Measurements from ENCODE around the gene ZDHHC11.
"Not testable (repeated sequence)": the region's sequence is repeated elsewhere in the genome, so short reads cannot be mapped to it uniquely, and the experiment has no call there.

The ZDHHC11 gene

DNA sequence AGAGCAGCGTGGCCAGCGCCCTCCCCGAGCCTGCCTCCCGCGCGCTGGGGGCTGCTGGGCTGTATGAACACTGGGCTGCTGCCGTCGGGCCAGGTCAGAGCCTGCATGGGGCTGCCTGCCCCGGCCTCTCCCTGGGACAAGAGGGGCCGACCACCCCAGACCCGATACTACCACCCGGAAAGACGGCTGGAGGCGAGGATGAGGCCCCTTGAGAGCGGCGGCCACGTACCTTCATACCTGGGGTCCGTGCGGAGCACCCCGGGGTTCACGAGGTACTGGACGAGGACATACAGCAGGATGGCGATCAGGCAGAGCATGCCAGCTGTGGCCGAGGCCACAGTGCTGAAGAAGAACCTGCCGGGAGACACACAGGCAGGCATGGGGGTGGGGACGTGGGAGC is 7.4 kb downstream of the ZDHHC11 start:
- DNase-seq = not testable (repeated sequence)

DNA sequence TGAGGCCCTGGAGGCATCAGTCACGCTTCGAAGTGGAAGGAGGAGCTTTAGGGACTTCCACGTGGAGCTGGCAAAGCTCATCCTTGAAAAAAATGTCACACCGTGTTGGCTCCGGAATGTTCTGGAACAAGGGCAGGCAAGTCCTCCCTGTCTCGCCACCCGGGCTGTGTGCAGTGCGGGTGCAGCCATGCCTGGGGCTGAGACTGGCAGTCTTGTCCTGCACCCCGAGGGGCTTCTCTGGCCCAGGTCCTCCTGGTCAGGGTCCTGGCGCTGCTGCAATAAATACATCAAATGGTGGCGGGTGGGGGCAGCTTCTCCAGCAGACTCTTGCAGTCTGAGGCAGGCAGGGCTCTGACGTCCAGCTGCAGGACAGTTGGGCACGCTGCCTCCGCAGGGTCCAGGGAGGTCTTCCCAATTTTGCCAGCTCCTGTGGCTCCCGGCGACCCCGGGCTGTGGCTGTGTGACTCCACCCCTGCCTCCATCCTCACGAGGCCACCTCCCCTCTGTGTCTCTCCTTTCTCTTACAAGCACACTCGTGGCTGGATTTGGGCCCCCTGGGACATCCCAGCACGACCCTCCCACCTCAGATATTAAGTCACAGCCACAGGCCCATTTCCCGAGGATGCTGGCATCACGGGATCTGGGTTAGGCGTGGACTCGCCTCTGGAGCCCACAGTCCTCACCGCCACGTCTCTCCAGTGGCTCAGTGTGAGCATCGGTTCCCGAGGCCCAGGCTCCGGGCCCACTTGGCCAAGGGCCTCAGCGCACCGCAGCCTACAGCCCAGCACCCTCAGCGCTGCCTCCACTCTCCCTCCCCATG is 8.2 kb downstream of the ZDHHC11 start:
- not testable (repeated sequence) for DNase-seq

DNA sequence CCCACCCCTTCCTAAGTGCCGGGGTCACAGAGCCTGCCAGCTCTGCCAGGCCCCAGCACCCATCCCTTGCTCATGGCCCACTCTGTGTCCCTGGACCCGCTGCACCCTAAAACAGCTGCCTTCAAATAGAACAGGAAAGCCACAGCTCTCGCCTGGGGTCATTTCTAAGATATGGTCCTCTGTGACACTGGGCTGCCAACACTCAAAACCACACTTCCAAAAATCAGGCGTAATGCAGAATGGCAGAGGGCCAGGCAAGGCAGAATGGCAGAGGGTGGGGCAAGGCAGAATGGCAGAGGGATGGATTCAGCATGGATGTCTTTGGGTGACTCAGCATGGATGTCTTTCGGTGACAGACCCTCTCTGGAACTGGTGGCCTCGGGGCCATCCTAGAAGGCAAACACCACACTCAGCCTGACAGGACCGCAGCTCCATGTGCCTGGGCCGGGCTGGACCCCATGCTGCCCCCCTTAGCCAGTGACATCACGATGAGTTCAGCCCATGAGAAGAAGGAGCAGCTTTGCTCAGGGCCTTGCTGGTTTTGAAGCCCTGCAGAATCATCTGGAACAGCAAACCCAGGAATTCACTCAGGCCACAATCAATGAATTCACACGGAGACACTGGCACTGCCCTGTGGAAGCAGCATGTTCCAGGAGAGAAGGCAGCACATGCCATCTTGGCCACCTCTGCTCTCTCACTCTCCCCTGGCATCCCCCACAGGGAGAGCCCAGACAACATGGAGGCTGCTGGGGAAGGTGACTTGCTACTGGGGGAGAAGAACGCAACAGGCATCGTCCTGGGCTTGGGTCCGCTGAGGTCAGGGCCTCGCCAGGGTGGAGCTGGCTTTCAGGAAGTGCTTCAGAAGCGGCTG is 9.0 kb downstream of the ZDHHC11 start:
- not testable (repeated sequence) for DNase-seq

DNA sequence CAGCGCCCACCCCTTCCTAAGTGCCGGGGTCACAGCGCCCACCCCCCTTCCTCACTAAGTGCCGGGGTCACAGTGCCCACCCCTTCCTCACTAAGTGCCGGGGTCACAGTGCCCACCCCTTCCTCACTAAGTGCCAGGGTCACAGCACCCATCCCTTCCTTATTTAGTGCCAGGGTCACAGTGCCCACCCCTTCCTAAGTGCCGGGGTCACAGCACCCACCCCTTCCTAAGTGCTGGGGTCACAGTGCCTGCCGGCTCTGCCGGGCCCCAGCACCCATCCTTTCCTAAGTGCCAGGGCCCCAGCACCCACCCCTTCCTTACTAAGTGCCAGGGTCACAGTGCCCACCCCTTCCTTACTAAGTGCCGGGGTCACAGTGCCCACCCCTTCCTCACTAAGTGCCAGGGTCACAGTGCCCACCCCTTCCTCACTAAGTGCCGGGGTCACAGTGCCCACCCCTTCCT is 9.8 kb downstream of the ZDHHC11 start:
- DNase-seq = not testable (repeated sequence)

DNA sequence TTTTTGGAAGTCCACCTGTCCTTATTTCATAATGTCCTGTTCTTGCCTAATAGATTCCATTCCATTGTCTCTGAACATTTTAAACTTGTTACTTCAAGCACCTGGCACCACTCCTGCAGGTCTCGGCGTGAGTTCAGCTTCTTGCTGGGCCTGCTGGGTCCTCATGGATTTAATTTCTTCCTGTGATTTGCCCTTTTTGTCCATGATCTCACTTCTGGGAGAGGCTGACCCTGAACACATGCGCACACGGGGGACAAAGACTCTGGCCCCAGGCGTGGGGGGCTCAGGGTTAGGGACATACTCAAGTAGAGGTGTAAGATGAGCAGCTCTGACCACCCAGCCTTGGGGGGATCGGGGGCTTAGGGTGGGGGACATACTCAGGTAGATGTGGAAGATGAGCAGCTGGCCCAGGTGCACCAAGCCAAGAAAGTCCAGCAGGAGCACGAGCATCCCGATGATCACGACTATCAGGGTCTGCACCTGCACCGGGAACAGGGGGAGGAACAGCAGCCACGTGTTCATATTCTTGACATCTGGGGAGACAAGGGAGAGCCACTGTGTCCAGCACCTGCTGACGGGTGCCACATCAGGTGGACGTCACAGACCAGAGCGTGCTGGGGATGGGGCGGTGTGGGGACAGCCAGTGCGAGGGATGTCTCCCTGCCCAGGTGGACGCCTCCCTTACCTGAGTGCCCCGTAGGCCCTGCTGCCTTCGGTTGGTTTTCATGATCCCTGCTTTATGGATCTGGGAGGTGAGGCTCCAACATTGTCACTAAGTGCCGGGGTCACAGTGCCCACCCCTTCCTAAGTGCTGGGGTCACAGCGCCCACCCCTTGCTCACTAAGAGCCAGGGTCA is 10.4 kb downstream of the ZDHHC11 start:
- not testable (repeated sequence) for DNase-seq

DNA sequence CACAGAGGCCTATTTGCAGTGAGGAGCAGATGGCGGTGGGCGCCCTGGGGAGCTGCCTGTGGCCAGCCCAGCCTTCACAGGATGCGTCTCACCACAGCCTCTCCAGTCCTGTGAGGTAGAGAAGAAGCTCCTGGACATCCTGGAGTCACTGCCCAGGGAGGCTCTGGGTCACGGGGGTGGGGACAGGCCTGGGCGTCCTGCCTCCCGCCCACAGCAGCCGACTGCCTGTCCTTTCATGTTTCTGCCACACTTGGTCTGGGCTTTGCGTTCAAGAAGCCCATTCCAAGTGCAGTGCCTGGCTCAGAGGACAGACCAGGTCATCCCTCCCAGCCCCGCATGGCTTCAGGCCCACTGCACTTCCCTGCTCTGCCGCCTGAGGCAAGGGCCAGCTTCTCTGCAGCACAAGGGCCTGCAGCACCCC is 12.3 kb downstream of the ZDHHC11 start:
- DNase-seq = not testable (repeated sequence)

DNA sequence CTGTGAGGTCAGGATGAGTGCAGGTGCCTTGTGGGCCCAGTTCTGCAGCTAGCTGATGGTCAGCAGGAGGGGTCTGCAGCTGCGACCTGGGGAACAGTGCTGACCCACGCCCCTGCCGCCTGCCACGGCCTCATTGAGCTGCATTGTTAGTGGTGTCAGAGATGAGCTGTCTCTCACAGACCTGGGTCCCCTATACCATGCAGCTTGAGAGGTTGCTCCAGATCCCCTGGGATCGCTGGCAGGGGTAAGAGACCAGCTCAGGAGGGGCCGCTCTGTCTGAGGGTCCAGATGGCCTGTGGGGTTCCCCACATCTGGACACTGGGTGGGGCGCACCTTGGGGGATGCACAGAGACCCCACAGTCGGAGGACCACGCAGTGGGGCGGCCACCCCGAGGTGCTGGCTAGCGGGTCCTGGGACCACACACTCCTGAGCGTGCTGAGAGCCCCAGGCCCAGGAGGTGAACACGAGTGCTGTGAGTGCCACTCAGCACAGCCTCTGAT is 13.1 kb downstream of the ZDHHC11 start:
- not testable (repeated sequence) for DNase-seq

DNA sequence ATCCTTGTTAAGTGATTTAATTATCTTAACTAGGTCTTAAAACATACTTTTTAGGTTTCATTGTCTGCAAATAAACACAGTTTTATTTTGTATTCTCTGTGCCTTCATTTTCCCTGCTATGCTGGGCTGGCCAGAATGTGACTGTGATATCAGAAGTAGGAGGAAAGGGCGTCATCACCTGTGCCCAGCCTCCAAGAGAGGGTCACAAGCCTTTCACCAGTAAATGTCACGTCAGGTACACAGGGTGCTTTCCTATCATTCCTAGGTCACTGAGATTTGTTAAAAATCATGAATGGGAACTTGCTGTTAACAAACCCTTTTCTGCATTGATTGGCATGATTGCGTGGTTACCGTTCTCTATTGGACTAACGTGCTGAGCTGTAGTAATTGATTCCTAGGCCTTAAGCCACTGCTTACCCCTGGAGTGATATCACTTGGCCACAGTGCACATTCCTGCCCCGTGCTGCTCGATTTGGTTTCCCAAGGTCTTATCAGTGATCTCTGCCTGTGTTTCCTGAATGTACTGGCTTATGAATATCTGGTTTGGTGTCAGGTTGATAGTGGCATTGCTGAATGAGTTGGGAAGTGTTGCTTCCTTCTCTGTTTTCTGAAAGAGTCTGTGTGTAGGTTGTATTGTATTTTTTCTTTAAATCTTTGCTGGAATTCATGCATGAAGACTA is 14.7 kb downstream of the ZDHHC11 start:
- DNase-seq = not testable (repeated sequence)

DNA sequence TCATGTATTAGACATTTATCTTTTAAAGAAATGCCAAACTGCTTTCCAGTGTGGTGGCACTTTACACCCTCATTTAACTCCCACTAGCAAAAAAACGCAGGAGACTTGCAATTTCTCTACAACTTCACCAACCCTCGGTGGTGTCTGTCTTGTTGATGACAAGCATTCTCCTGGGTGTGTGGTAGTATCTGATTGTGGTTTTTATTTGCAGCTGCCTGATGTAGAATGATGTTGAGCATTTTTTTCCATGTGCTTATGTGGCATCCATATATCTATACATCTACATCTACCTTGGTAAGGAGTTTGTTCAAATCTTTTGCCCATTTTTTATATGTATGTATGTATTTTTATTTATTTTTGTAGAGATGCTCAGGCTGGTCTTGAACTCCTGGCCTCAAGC is 16.8 kb downstream of the ZDHHC11 start:
- DNase-seq = not testable (repeated sequence)

DNA sequence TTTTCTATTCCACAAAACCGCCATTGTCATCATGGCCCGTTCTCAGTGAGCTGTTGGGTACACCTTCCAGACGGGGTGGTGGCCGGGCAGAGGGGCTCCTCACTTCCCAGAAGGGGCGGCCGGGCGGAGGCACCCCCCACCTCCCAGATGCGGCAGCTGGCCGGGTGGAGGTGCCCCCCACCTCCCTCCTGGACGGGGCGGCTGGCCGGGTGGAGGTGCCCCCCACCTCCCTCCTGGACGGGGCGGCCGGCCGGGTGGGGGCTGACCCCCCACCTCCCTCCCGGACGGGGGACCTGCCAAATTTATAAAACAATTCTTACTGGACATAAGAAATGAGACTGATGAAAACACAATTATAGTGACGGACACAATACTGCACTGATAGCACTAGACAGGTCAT is 22.6 kb downstream of the ZDHHC11 start:
- DNase-seq = not testable (repeated sequence)

DNA sequence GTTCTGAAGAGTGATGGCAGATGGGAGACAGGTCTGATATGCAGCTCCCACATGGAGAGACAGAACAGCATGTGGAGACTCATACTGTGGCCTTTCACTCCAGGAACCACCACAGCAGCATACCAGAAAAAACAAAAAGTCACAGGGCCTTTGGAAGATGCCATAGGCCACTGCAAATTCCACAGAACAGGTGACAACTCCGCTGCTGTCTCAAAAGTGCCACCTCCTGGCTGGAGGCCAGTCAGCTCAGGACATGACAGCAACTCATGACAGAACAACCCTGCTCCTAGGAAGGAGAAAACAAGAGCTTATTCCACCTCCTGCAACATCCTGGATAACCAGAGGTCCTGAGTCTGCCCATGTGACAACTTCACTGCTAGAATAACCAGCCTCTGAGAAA is 25.2 kb downstream of the ZDHHC11 start:
- DNase-seq = not testable (repeated sequence)

DNA sequence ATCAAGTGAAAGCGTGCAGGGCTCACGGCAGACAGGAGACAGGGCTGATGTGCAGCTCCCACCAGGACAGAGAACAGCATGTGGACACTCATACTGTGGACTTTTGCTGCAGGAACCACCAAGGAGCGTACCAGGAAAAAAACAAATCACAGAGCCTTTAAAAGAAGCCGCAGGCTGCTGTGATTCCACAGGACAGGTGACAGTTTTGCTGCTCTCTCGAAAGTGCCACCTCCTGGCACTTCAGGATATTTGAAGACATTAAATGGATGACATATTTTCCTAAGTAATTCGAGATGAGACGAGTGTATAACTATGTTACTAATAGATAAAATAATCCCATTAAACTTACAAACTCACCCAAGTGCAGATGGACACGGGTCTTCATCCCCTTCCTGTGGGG is 29.3 kb downstream of the ZDHHC11 start:
- no peak for DNase-seq

DNA sequence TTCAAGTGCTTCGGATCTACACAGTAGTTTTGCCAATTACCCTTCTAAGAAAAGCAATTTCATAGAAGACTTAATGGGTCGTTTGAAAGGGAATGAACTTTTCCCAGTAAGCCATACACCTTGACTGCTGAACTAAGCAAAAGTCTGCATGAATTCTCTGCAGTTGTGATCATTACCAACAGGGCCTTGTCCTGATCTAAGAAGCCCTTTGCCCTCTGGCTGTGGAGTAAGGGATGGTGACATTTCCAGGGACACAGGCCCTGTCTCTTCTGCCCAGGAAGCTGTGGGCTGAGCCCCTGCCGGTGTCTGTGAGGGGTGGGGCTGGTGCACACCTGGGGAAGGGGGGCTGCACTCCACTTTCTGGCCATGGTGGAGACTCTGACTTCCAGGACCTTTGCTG is 30.5 kb downstream of the ZDHHC11 start:
- no peak for DNase-seq

DNA sequence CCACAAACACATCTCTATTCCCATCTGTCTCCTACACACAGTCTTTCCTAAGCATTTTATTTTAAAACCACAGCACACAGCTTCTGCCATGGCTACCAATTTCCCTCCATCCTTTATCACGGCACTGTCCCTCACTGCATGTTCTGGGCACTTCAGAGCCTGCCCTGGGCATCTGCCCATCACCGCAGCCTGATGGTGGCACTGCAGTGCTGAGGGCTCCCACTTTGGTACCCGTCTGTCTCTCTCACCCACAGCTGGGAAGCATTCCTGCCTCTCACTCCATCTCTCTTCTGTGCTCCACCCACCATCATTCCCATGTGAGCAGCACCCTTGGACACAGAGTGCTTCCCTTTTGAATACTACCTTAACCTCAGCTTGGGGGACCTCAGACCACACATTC is 31.7 kb downstream of the ZDHHC11 start:
- DNase-seq = no peak

DNA sequence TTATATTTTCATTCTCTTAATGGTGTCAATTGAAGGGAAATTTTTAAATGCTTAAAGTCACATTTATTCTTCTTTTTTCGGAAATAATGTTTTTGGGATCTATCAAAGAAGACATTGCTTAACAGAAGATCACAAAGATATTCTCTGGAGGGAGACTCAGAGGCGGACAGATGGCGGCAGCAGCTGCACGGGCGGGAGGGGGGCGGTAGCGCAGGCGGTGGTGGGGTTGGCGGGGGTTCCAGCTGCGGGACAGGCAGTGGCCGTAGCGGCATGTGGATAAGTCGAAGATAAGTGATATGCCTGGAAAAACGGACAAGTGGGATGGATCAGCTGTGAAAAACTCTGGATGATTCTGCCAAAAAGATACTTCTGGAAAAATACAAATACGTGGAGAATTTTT is 34.6 kb downstream of the ZDHHC11 start:
- DNase-seq = no peak

DNA sequence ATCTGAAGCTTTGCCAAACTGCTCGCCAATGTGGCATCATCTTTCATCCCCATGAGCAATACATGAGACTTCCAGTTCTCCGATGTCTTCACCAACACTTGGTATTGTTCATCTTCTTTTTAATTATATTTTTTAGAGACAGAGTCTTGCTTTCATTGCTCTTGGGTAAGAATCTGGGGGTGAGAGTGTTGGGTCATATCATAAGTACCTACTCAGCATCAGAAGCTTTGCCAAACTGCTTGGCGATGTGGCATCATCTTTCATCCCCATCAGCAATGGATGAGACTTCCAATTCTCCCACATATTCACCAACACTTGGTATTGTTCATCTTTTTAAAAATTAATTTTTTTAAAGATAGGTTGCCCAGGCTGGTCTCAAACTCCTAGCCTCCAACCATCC is 35.3 kb downstream of the ZDHHC11 start:
- DNase-seq = no peak

DNA sequence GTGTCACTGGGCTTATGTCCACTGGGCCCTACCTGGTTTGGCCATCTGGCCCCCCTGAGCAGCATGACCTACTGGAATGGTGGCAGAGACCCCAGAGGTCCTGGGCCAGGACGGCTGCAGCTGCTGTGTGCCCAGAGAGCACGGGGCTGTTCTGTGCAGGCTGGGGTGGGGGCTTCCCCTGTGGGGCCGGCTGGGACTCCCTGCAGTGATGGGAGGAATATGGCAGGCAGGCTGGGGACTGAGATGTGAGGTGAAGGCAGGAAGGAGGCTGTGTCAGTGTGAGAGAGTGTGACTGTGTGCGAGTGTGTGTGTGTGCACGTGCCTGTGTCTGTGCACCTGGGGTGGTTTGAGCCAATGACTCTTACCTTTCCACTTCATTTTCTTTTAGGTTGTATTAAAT is 37.2 kb downstream of the ZDHHC11 start:
- DNase-seq = not testable (repeated sequence)

DNA sequence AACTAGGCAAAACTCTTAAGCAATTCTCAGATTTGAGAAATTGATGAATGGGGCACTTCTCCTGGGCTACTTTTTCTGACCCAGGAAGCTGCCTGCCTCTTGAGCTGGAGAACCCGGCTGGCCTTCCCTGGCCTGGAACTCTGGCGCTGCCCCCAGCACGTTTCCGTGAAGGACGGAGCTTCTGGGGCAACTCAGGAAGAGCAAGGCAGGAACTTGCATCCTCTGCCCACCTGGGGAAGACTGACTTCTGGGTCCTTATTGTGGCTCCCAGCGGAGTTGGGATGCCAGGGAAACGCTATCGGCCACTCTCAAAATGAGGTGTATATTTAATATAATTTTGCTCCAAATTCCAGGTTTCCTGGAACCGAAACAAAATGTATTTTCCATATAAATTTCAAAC is 39.4 kb downstream of the ZDHHC11 start:
- not testable (repeated sequence) for DNase-seq

DNA sequence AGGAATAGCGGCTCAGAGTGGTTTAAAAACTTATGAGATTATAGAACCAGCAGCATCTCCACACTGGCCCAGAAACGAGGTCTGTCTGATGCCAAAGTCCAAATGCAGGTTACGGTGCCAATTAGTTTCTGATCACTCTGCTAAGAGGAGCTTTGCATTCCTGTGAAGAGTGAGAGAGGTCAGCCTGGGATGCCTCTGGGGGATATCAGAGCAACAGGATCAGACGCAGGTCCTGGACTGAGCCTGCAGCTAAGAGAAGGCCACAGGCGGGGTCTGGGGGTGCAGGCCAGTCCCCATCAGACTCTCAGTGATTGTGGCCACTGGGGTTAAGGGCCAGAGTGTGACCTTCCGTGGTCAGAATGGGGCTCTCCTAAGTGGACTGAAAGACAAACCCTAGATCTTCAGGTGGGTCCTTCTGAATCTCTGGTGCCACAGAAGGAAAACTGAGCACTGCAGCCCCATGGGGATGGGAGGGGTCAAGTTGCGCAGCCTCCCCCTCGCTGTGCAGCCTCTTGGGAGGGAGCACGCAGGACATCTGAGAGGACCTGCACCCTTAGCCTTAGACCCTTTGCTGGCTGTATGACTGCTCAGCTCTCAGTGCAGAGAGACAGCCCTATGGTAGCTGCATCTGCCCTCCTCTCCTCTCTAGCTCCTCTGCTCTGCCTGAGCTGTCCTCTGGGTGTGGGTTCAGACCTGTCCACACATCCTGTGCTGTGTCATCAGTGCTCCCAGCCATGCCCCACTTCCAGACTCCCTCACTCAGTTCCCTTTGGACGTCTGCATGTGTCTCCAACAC is 42.9 kb downstream of the ZDHHC11 start:
- DNase-seq = not testable (repeated sequence)

DNA sequence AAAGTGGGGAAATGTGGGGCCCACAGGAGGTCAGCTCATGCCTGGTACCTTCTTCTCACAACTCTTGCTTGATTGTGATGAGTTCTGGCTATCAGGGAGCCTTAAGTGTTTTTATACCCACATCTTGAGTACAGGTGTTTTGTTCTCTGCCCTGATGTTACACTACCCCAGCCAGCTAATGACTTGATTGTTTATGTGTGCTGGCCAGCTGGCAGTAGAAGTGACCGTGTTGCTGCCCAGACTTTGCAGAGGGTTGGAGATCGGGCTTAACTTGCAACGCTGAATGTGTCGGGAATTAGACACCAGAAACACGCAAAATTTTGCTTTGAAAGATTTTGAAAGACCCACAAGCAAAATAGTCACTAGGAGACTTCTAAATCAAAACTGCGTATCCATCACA is 49.3 kb downstream of the ZDHHC11 start:
- no peak for DNase-seq

DNA sequence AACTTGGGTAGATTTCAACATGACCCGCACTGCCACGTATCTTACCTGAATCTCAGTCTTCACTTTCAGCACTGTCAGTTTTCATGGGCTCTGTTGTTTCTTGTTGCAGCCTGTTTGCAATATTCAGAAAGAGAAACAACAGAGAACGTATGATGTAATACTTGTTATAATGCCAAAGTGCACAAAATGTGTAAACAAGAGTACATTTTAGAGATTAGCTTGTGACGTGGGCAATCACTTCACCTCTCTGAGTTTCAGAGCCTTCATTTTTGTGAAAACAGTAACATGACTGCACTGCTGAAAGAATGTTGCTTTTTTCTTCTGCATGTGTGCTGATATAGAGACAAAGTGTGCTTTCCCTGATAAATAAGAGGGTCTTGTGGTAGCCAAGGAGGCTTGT is 49.7 kb downstream of the ZDHHC11 start:
- DNase-seq = not testable (repeated sequence)

Measured in bone marrow (tissue), 2 donors.